ENCODE data around the gene HECA. TPM values are rescaled to one million over a fixed set of nuclear protein-coding genes. Genes with fewer than 3 reads are reported as not detected.
"Not testable (repeated sequence)": the region's sequence is repeated elsewhere in the genome, so short reads cannot be mapped to it uniquely, and the experiment has no call there.

HECA gene
- total RNA-seq, 2 donors from 2014 or later = 172 to 197 TPM

GRCh38 chr6:139156102-139156501 lies 21.2 kb downstream of the HECA start:
- Mint-ChIP-seq H3K36me3 (ENCODE audit: low read depth) (peaks cover 8% of the 10 kb centered on the region), H3K27me3 (no peaks in the 10 kb centered on the region), H3K27ac (peak overlapping the region; percentile 92), H3K4me3 (no peak overlapping the region), H3K4me1 (peaks cover 70% of the 10 kb centered on the region)
- DNase-seq (no peak), ATAC-seq (no peak)
- no peaks in the 10 kb centered on the region for H3K9me3 ChIP-seq (ENCODE audit: control insufficient read depth, low read length, poor library complexity, severe bottlenecking)

GRCh38 chr6:139156551-139156950 lies 21.7 kb downstream of the HECA start:
- H3K4me1 Mint-ChIP-seq = peaks cover 68% of the 10 kb centered on the region
- H3K36me3 Mint-ChIP-seq (ENCODE audit: low read depth) = peaks cover 8% of the 10 kb centered on the region
- no peaks in the 10 kb centered on the region for H3K9me3 ChIP-seq (ENCODE audit: control insufficient read depth, low read length, poor library complexity, severe bottlenecking)
- H3K4me3 Mint-ChIP-seq = no peak overlapping the region
- peak overlapping the region; percentile 92 for H3K27ac Mint-ChIP-seq
- H3K27me3 Mint-ChIP-seq = no peaks in the 10 kb centered on the region
- DNase-seq (no peak), ATAC-seq (no peak)

GRCh38 chr6:139157086-139157485 lies 22.2 kb downstream of the HECA start:
- not testable (repeated sequence) for H3K36me3 Mint-ChIP-seq (ENCODE audit: low read depth); ATAC-seq; H3K27me3 Mint-ChIP-seq; DNase-seq; H3K9me3 ChIP-seq (ENCODE audit: control insufficient read depth, low read length, poor library complexity, severe bottlenecking)
- peak overlapping the region; percentile 92 for H3K27ac Mint-ChIP-seq
- peaks cover 68% of the 10 kb centered on the region for H3K4me1 Mint-ChIP-seq
- H3K4me3 Mint-ChIP-seq = peak overlapping the region; percentile 80

GRCh38 chr6:139159016-139159415 lies 24.1 kb downstream of the HECA start:
- Mint-ChIP-seq H3K4me1 (peaks cover 76% of the 10 kb centered on the region), H3K27me3 (no peaks in the 10 kb centered on the region), H3K36me3 (ENCODE audit: low read depth) (peaks cover 12% of the 10 kb centered on the region), H3K27ac (peak overlapping the region; percentile 92), H3K4me3 (peak overlapping the region; percentile 25)
- ATAC-seq (no peak), DNase-seq (no peak)
- H3K9me3 ChIP-seq (ENCODE audit: control insufficient read depth, low read length, poor library complexity, severe bottlenecking) = no peaks in the 10 kb centered on the region

- DNase-seq (peak; percentile 33 to 63 (median 49)), ATAC-seq (peak; percentile 83)
- no peaks in the 10 kb centered on the region for H3K9me3 ChIP-seq (ENCODE audit: control insufficient read depth, low read length, poor library complexity, severe bottlenecking)
- H3K27ac Mint-ChIP-seq = peak overlapping the region; percentile 92
- H3K4me3 Mint-ChIP-seq = peak overlapping the region; percentile 90
- H3K36me3 Mint-ChIP-seq (ENCODE audit: low read depth) = peaks cover 13% of the 10 kb centered on the region
- H3K4me1 Mint-ChIP-seq = peaks cover 77% of the 10 kb centered on the region
- H3K27me3 Mint-ChIP-seq = no peaks in the 10 kb centered on the region
These were observed 26.3 kb downstream of the HECA start for GRCh38 chr6:139161169-139161568.

- H3K4me3 Mint-ChIP-seq = peak overlapping the region; percentile 90
- no peaks in the 10 kb centered on the region for H3K27me3 Mint-ChIP-seq
- peak; percentile 62 for ATAC-seq
- peaks cover 77% of the 10 kb centered on the region for H3K4me1 Mint-ChIP-seq
- H3K27ac Mint-ChIP-seq = peak overlapping the region; percentile 92
- peaks cover 13% of the 10 kb centered on the region for H3K36me3 Mint-ChIP-seq (ENCODE audit: low read depth)
- DNase-seq = peak in 2 of 3 donors; percentile 35 to 55
- H3K9me3 ChIP-seq (ENCODE audit: control insufficient read depth, low read length, poor library complexity, severe bottlenecking) = no peaks in the 10 kb centered on the region
These were observed 27.0 kb downstream of the HECA start for GRCh38 chr6:139161817-139162284.

- peak; percentile 14 for ATAC-seq
- Mint-ChIP-seq H3K27me3 (no peaks in the 10 kb centered on the region), H3K27ac (peak overlapping the region; percentile 92), H3K4me1 (peaks cover 85% of the 10 kb centered on the region), H3K4me3 (peak overlapping the region; percentile 78), H3K36me3 (ENCODE audit: low read depth) (peaks cover 14% of the 10 kb centered on the region)
- no peaks in the 10 kb centered on the region for H3K9me3 ChIP-seq (ENCODE audit: control insufficient read depth, low read length, poor library complexity, severe bottlenecking)
- peak in 1 of 3 donors; percentile 20 for DNase-seq
These were observed 29.1 kb downstream of the HECA start for GRCh38 chr6:139164001-139164400.

GRCh38 chr6:139165324-139165723 lies 30.4 kb downstream of the HECA start:
- H3K4me1 Mint-ChIP-seq = peaks cover 87% of the 10 kb centered on the region
- H3K27ac Mint-ChIP-seq = peak overlapping the region; percentile 92
- ATAC-seq (no peak), DNase-seq (no peak)
- H3K36me3 Mint-ChIP-seq (ENCODE audit: low read depth) = peaks cover 15% of the 10 kb centered on the region
- H3K4me3 Mint-ChIP-seq = peak overlapping the region; percentile 43
- H3K27me3 Mint-ChIP-seq = no peaks in the 10 kb centered on the region
- H3K9me3 ChIP-seq (ENCODE audit: control insufficient read depth, low read length, poor library complexity, severe bottlenecking) = no peaks in the 10 kb centered on the region

- peaks cover 20% of the 10 kb centered on the region for H3K36me3 Mint-ChIP-seq (ENCODE audit: low read depth)
- H3K4me3 Mint-ChIP-seq = peak overlapping the region; percentile 55
- no peaks in the 10 kb centered on the region for H3K27me3 Mint-ChIP-seq
- peaks cover 88% of the 10 kb centered on the region for H3K4me1 Mint-ChIP-seq
- DNase-seq = no peak
- ATAC-seq = no peak
- H3K27ac Mint-ChIP-seq = peak overlapping the region; percentile 92
- H3K9me3 ChIP-seq (ENCODE audit: control insufficient read depth, low read length, poor library complexity, severe bottlenecking) = no peaks in the 10 kb centered on the region
These were observed 31.5 kb downstream of the HECA start for GRCh38 chr6:139166238-139166955.

GRCh38 chr6:139166956-139167313 lies 32.1 kb downstream of the HECA start:
- DNase-seq (no peak), ATAC-seq (no peak)
- no peaks in the 10 kb centered on the region for H3K9me3 ChIP-seq (ENCODE audit: control insufficient read depth, low read length, poor library complexity, severe bottlenecking)
- peak overlapping the region; percentile 58 for H3K4me3 Mint-ChIP-seq
- H3K27me3 Mint-ChIP-seq = no peaks in the 10 kb centered on the region
- H3K27ac Mint-ChIP-seq = peak overlapping the region; percentile 92
- peaks cover 20% of the 10 kb centered on the region for H3K36me3 Mint-ChIP-seq (ENCODE audit: low read depth)
- peaks cover 86% of the 10 kb centered on the region for H3K4me1 Mint-ChIP-seq

GRCh38 chr6:139172151-139172550 lies 37.3 kb downstream of the HECA start:
- DNase-seq (no peak), ATAC-seq (no peak)
- H3K27me3 Mint-ChIP-seq = no peaks in the 10 kb centered on the region
- H3K36me3 Mint-ChIP-seq (ENCODE audit: low read depth) = peaks cover 20% of the 10 kb centered on the region
- H3K4me1 Mint-ChIP-seq = peaks cover 82% of the 10 kb centered on the region
- peak overlapping the region; percentile 15 for H3K4me3 Mint-ChIP-seq
- H3K27ac Mint-ChIP-seq = peak overlapping the region; percentile 86
- no peaks in the 10 kb centered on the region for H3K9me3 ChIP-seq (ENCODE audit: control insufficient read depth, low read length, poor library complexity, severe bottlenecking)

- Mint-ChIP-seq H3K36me3 (ENCODE audit: low read depth) (peaks cover 17% of the 10 kb centered on the region), H3K27me3 (no peaks in the 10 kb centered on the region), H3K4me3 (peak overlapping the region; percentile 28), H3K27ac (peak overlapping the region; percentile 86), H3K4me1 (peaks cover 82% of the 10 kb centered on the region)
- ATAC-seq (no peak), DNase-seq (no peak)
- H3K9me3 ChIP-seq (ENCODE audit: control insufficient read depth, low read length, poor library complexity, severe bottlenecking) = no peaks in the 10 kb centered on the region
These were observed 37.7 kb downstream of the HECA start for GRCh38 chr6:139172567-139172966.

GRCh38 chr6:139173172-139173571 lies 38.3 kb downstream of the HECA start:
- ATAC-seq (peak; percentile 65), DNase-seq (no peak)
- Mint-ChIP-seq H3K4me3 (peak overlapping the region; percentile 68), H3K36me3 (ENCODE audit: low read depth) (peaks cover 17% of the 10 kb centered on the region), H3K27me3 (no peaks in the 10 kb centered on the region), H3K4me1 (peaks cover 81% of the 10 kb centered on the region), H3K27ac (peak overlapping the region; percentile 86)
- H3K9me3 ChIP-seq (ENCODE audit: control insufficient read depth, low read length, poor library complexity, severe bottlenecking) = no peaks in the 10 kb centered on the region

- DNase-seq (no peak), ATAC-seq (peak; percentile 16)
- Mint-ChIP-seq H3K36me3 (ENCODE audit: low read depth) (peaks cover 16% of the 10 kb centered on the region), H3K27me3 (no peaks in the 10 kb centered on the region), H3K4me3 (peak overlapping the region; percentile 68), H3K27ac (peak overlapping the region; percentile 79), H3K4me1 (peaks cover 79% of the 10 kb centered on the region)
- H3K9me3 ChIP-seq (ENCODE audit: control insufficient read depth, low read length, poor library complexity, severe bottlenecking) = no peaks in the 10 kb centered on the region
These were observed 38.9 kb downstream of the HECA start for GRCh38 chr6:139173822-139174221.
